ENCODE data around the gene NDUFA13.

The NDUFA13 gene

GRCh38 chr19:19514881-19515641 is 964 bp upstream of the NDUFA13 start, which contains the start of gene TSSK6:
TSS of gene TSSK6 (minus strand) at chr19:19515548. CDS start at chr19:19515427, 121 bp downstream.
- Mint-ChIP-seq H3K27ac (peak within 1 kb of the TSS; percentile 90), H3K4me1 (ENCODE audit: low read depth) (peaks cover 24% of the 10 kb centered on the region), H3K36me3 (ENCODE audit: low read depth) (peaks cover 12% of the 10 kb centered on the region), H3K4me3 (peak within 1 kb of the TSS; percentile 96), H3K27me3 (no peaks in the 10 kb centered on the region), H3K9me3 (no peaks in the 10 kb centered on the region)

- H3K27ac Mint-ChIP-seq = peak overlapping the region; percentile 90
- peaks cover 22% of the 10 kb centered on the region for H3K36me3 Mint-ChIP-seq (ENCODE audit: low read depth)
- H3K27me3 Mint-ChIP-seq = no peaks in the 10 kb centered on the region
- H3K4me1 Mint-ChIP-seq (ENCODE audit: low read depth) = peaks cover 35% of the 10 kb centered on the region
- H3K4me3 Mint-ChIP-seq = peak overlapping the region; percentile 96
- no peaks in the 10 kb centered on the region for H3K9me3 Mint-ChIP-seq
These were observed 1.2 kb downstream of the NDUFA13 start for GRCh38 chr19:19517235-19517619.

GRCh38 chr19:19520989-19521388 is 5.0 kb downstream of the NDUFA13 start:
- H3K36me3 Mint-ChIP-seq (ENCODE audit: low read depth) = peaks cover 32% of the 10 kb centered on the region
- no peak overlapping the region for H3K4me3 Mint-ChIP-seq
- H3K4me1 Mint-ChIP-seq (ENCODE audit: low read depth) = peaks cover 40% of the 10 kb centered on the region
- no peaks in the 10 kb centered on the region for H3K9me3 Mint-ChIP-seq
- H3K27ac Mint-ChIP-seq = no peak overlapping the region
- H3K27me3 Mint-ChIP-seq = no peaks in the 10 kb centered on the region

- Mint-ChIP-seq H3K4me1 (ENCODE audit: low read depth) (peaks cover 28% of the 10 kb centered on the region), H3K9me3 (no peaks in the 10 kb centered on the region), H3K4me3 (no peak overlapping the region), H3K27ac (no peak overlapping the region), H3K27me3 (no peaks in the 10 kb centered on the region), H3K36me3 (ENCODE audit: low read depth) (peaks cover 36% of the 10 kb centered on the region)
These were observed 7.2 kb downstream of the NDUFA13 start for GRCh38 chr19:19523177-19523576.

- H3K27me3 Mint-ChIP-seq = no peaks in the 10 kb centered on the region
- H3K36me3 Mint-ChIP-seq (ENCODE audit: low read depth) = peaks cover 35% of the 10 kb centered on the region
- H3K4me1 Mint-ChIP-seq (ENCODE audit: low read depth) = peaks cover 27% of the 10 kb centered on the region
- no peaks in the 10 kb centered on the region for H3K9me3 Mint-ChIP-seq
- H3K27ac Mint-ChIP-seq = no peak overlapping the region
- H3K4me3 Mint-ChIP-seq = no peak overlapping the region
These were observed 8.0 kb downstream of the NDUFA13 start for GRCh38 chr19:19524053-19524452.

- Mint-ChIP-seq H3K36me3 (ENCODE audit: low read depth) (peaks cover 18% of the 10 kb centered on the region), H3K27ac (no peak overlapping the region)
These were observed 9.8 kb downstream of the NDUFA13 start for GRCh38 chr19:19525611-19526380.

GRCh38 chr19:19526581-19527370 is 10.8 kb downstream of the NDUFA13 start:
- no peaks in the 10 kb centered on the region for H3K9me3 Mint-ChIP-seq
- no peak overlapping the region for H3K4me3 Mint-ChIP-seq
- peaks cover 17% of the 10 kb centered on the region for H3K36me3 Mint-ChIP-seq (ENCODE audit: low read depth)
- H3K27me3 Mint-ChIP-seq = no peaks in the 10 kb centered on the region
- no peak overlapping the region for H3K27ac Mint-ChIP-seq
- peaks cover 13% of the 10 kb centered on the region for H3K4me1 Mint-ChIP-seq (ENCODE audit: low read depth)

More at GRCh38 chr19:19525611-19526380, 9.8 kb downstream of the NDUFA13 start:
- Mint-ChIP-seq H3K4me1 (ENCODE audit: low read depth) (peaks cover 18% of the 10 kb centered on the region), H3K27me3 (no peaks in the 10 kb centered on the region), H3K9me3 (no peaks in the 10 kb centered on the region), H3K4me3 (no peak overlapping the region)

- H3K27me3 Mint-ChIP-seq = no peaks in the 10 kb centered on the region
- no peaks in the 10 kb centered on the region for H3K9me3 Mint-ChIP-seq
- no peak overlapping the region for H3K27ac Mint-ChIP-seq
- H3K4me3 Mint-ChIP-seq = no peak overlapping the region
- peaks cover 17% of the 10 kb centered on the region for H3K36me3 Mint-ChIP-seq (ENCODE audit: low read depth)
- peaks cover 15% of the 10 kb centered on the region for H3K4me1 Mint-ChIP-seq (ENCODE audit: low read depth)
These were observed 11.3 kb downstream of the NDUFA13 start for GRCh38 chr19:19527371-19527656.

GRCh38 chr19:19527674-19528625 is 11.9 kb downstream of the NDUFA13 start:
- Mint-ChIP-seq H3K27ac (no peak overlapping the region), H3K27me3 (no peaks in the 10 kb centered on the region), H3K4me3 (no peak overlapping the region), H3K36me3 (ENCODE audit: low read depth) (peaks cover 14% of the 10 kb centered on the region), H3K4me1 (ENCODE audit: low read depth) (peaks cover 11% of the 10 kb centered on the region), H3K9me3 (no peaks in the 10 kb centered on the region)

- Mint-ChIP-seq H3K36me3 (ENCODE audit: low read depth) (peaks cover 11% of the 10 kb centered on the region), H3K4me1 (ENCODE audit: low read depth) (peaks cover 9% of the 10 kb centered on the region), H3K9me3 (no peaks in the 10 kb centered on the region), H3K27ac (no peak within 1 kb of the TSS), H3K4me3 (no peak within 1 kb of the TSS), H3K27me3 (no peaks in the 10 kb centered on the region)
These were observed 12.9 kb downstream of the NDUFA13 start, which contains the start of gene YJEFN3 for GRCh38 chr19:19528721-19529490. TSS of gene YJEFN3 (plus strand) at chr19:19528911. CDS start at chr19:19528933, 22 bp downstream.

- H3K9me3 Mint-ChIP-seq = no peaks in the 10 kb centered on the region
- peaks cover 8% of the 10 kb centered on the region for H3K36me3 Mint-ChIP-seq (ENCODE audit: low read depth)
- H3K4me3 Mint-ChIP-seq = no peak overlapping the region
- H3K27me3 Mint-ChIP-seq = no peaks in the 10 kb centered on the region
- H3K27ac Mint-ChIP-seq = no peak overlapping the region
- peaks cover 9% of the 10 kb centered on the region for H3K4me1 Mint-ChIP-seq (ENCODE audit: low read depth)
These were observed 13.9 kb downstream of the NDUFA13 start for GRCh38 chr19:19529783-19530422.

GRCh38 chr19:19530423-19530804 is 14.4 kb downstream of the NDUFA13 start:
- H3K27me3 Mint-ChIP-seq = no peaks in the 10 kb centered on the region
- H3K4me3 Mint-ChIP-seq = no peak overlapping the region
- peaks cover 9% of the 10 kb centered on the region for H3K4me1 Mint-ChIP-seq (ENCODE audit: low read depth)
- H3K27ac Mint-ChIP-seq = no peak overlapping the region
- peaks cover 8% of the 10 kb centered on the region for H3K36me3 Mint-ChIP-seq (ENCODE audit: low read depth)
- H3K9me3 Mint-ChIP-seq = no peaks in the 10 kb centered on the region

GRCh38 chr19:19530889-19531288 is 14.9 kb downstream of the NDUFA13 start:
- peak overlapping the region; percentile 76 for H3K27ac Mint-ChIP-seq
- no peak overlapping the region for H3K4me3 Mint-ChIP-seq
- H3K4me1 Mint-ChIP-seq (ENCODE audit: low read depth) = peaks cover 9% of the 10 kb centered on the region
- peaks cover 8% of the 10 kb centered on the region for H3K36me3 Mint-ChIP-seq (ENCODE audit: low read depth)
- no peaks in the 10 kb centered on the region for H3K27me3 Mint-ChIP-seq
- H3K9me3 Mint-ChIP-seq = no peaks in the 10 kb centered on the region
